Chondrocyte (in vitro differentiated cells): ENCODE data around the gene KATNBL1. TPM values are rescaled to one million over a fixed set of nuclear protein-coding genes. Genes with fewer than 3 reads are reported as not detected.

Source experiments
- DNase-seq: peaks from one replicate; pipeline ENCODE4 v3.0.0; 2021; ENCODE audit warnings: mixed read lengths, low spot score
- H3K27ac Mint-ChIP-seq: one replicate; pipeline ENCODE4 v1.8.0; 2021; ENCODE audit warnings: mild to moderate bottlenecking, moderate library complexity, mixed read lengths; ENCODE audit not compliant: unreplicated experiment
- H3K27me3 Mint-ChIP-seq: 2 replicates; pipeline ENCODE4 v1.8.0; 2021; ENCODE audit warnings: low read depth, mixed read lengths
- H3K36me3 Mint-ChIP-seq: 2 replicates; pipeline ENCODE4 v1.8.0; 2021; ENCODE audit warnings: low read depth, mixed read lengths
- H3K4me1 Mint-ChIP-seq: 2 replicates; pipeline ENCODE4 v1.8.0; 2021; ENCODE audit warnings: low read depth, mild to moderate bottlenecking, mixed read lengths
- H3K4me3 Mint-ChIP-seq: one replicate; pipeline ENCODE4 v1.8.0; 2021; ENCODE audit warnings: mild to moderate bottlenecking, moderate library complexity, mixed read lengths; ENCODE audit not compliant: unreplicated experiment
- H3K9me3 Mint-ChIP-seq: 2 replicates; pipeline ENCODE4 v1.8.0; 2021; ENCODE audit warnings: low read depth, mixed read lengths
- CTCF ChIP-seq: fragments of 200-600 bp; sonication (generic); IDR thresholded peaks from 2 replicates; pipeline ENCODE4 v1.5.0; 2021; ENCODE audit warnings: antibody characterized with exemption, mild to moderate bottlenecking, moderate library complexity
- total RNA-seq: library from RNA; stranded (reverse); gene quantifications from 3 replicates; pipeline ENCODE4 v1.2.1, GENCODE V29; 2021

Gene KATNBL1
- total RNA-seq, 1 donor from 2014 or later, result 42.0 TPM

- Mint-ChIP-seq H3K27ac (no peak overlapping the region), H3K4me3 (no peak overlapping the region), H3K9me3 (no peaks in the 10 kb centered on the region), H3K27me3 (no peaks in the 10 kb centered on the region), H3K36me3 (peaks cover 23% of the 10 kb centered on the region), H3K4me1 (peaks cover 4% of the 10 kb centered on the region)
- no peak for TF ChIP-seq CTCF
- DNase-seq, result no peak
Observed at GRCh38 chr15:34246276-34246976, 36.5 kb upstream of the KATNBL1 start.

- Mint-ChIP-seq H3K4me3 (no peak overlapping the region), H3K27ac (no peak overlapping the region), H3K4me1 (peaks cover 25% of the 10 kb centered on the region), H3K36me3 (peaks cover 13% of the 10 kb centered on the region), H3K27me3 (no peaks in the 10 kb centered on the region), H3K9me3 (no peaks in the 10 kb centered on the region)
- no peak for TF ChIP-seq CTCF
- DNase-seq, result no peak
Observed at GRCh38 chr15:34243226-34243625, 33.3 kb upstream of the KATNBL1 start.

GRCh38 chr15:34242331-34242710, 32.4 kb upstream of the KATNBL1 start:
- H3K27me3 Mint-ChIP-seq, result no peaks in the 10 kb centered on the region
- no peak overlapping the region for H3K27ac Mint-ChIP-seq
- H3K4me1 Mint-ChIP-seq, result peaks cover 29% of the 10 kb centered on the region

GRCh38 chr15:34241376-34242330, 31.8 kb upstream of the KATNBL1 start:
- H3K9me3 Mint-ChIP-seq, result no peaks in the 10 kb centered on the region
- no peak overlapping the region for H3K4me3 Mint-ChIP-seq
- no peaks in the 10 kb centered on the region for H3K27me3 Mint-ChIP-seq
- peak; percentile 89 for TF ChIP-seq CTCF
- H3K36me3 Mint-ChIP-seq, result peaks cover 13% of the 10 kb centered on the region
- H3K27ac Mint-ChIP-seq, result no peak overlapping the region
- peaks cover 29% of the 10 kb centered on the region for H3K4me1 Mint-ChIP-seq
- no peak for DNase-seq

More at GRCh38 chr15:34242331-34242710, 32.4 kb upstream of the KATNBL1 start:
- TF ChIP-seq CTCF, result no peak
- no peak for DNase-seq
- Mint-ChIP-seq H3K9me3 (no peaks in the 10 kb centered on the region), H3K4me3 (no peak overlapping the region), H3K36me3 (peaks cover 11% of the 10 kb centered on the region)

GRCh38 chr15:34240537-34240936, 30.6 kb upstream of the KATNBL1 start:
- Mint-ChIP-seq H3K27ac (no peak overlapping the region), H3K4me1 (peaks cover 29% of the 10 kb centered on the region), H3K36me3 (peaks cover 21% of the 10 kb centered on the region)

More at GRCh38 chr15:34240537-34240936, 30.6 kb upstream of the KATNBL1 start:
- Mint-ChIP-seq H3K9me3 (no peaks in the 10 kb centered on the region), H3K27me3 (no peaks in the 10 kb centered on the region), H3K4me3 (no peak overlapping the region)
- DNase-seq, result no peak
- TF ChIP-seq CTCF, result no peak
